ENCODE data around the gene SLC27A6.

DNA sequence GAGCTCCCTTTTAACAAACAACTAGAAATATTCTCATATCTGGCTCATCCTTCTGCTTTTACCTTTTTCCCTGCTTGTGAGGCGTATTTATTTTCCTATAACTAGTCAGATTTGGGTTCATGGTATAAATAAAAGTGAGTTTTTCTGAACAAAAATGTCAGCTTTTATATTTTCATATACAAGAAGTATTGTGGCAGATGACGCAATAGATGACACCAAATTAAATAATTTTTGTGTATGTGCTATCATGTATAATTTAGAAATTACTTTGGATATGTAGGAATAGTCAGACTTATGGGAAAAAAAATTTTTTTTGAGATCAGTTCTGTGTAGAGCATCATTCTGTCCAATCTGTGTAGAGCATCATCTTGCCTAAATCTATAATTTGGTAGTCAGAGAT lies 45.7 kb upstream of the SLC27A6 start:
- TF ChIP-seq, protein P1, sequence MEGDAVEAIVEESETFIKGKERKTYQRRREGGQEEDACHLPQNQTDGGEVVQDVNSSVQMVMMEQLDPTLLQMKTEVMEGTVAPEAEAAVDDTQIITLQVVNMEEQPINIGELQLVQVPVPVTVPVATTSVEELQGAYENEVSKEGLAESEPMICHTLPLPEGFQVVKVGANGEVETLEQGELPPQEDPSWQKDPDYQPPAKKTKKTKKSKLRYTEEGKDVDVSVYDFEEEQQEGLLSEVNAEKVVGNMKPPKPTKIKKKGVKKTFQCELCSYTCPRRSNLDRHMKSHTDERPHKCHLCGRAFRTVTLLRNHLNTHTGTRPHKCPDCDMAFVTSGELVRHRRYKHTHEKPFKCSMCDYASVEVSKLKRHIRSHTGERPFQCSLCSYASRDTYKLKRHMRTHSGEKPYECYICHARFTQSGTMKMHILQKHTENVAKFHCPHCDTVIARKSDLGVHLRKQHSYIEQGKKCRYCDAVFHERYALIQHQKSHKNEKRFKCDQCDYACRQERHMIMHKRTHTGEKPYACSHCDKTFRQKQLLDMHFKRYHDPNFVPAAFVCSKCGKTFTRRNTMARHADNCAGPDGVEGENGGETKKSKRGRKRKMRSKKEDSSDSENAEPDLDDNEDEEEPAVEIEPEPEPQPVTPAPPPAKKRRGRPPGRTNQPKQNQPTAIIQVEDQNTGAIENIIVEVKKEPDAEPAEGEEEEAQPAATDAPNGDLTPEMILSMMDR (IDR thresholded peaks at IDR 0.05; ENCODE audit: low read depth, low read length), result no peak
- TF ChIP-seq EZH2phosphoT487 (IDR thresholded peaks at IDR 0.05; ENCODE audit: low read depth), result no peak

All from OCI-LY3 (cell line).